ENCODE results near the gene RHOV. TPM values are rescaled to one million over a fixed set of nuclear protein-coding genes. Genes with fewer than 3 reads are reported as not detected.

The RHOV gene
- total RNA-seq, 1 donor from 2014 or later, result 0.12 TPM

GRCh38 chr15:40831861-40832260 is 42.2 kb downstream of the RHOV start:
- H3K9me3 Mint-ChIP-seq (ENCODE audit: low read depth), result no peaks in the 10 kb centered on the region
- H3K27me3 Mint-ChIP-seq (ENCODE audit: low read depth), result peaks cover 6% of the 10 kb centered on the region
- TF ChIP-seq CTCF (IDR thresholded peaks at IDR 0.05), result no peak
- H3K36me3 Mint-ChIP-seq (ENCODE audit: low read depth), result no peaks in the 10 kb centered on the region
- H3K4me1 Mint-ChIP-seq (ENCODE audit: low read depth), result peaks cover 7% of the 10 kb centered on the region
- no peak overlapping the region for H3K4me3 Mint-ChIP-seq (ENCODE audit: unreplicated experiment)
- peak; percentile 32 for DNase-seq (ENCODE audit: low spot score)
- no peak overlapping the region for H3K27ac Mint-ChIP-seq (ENCODE audit: unreplicated experiment)

DNA sequence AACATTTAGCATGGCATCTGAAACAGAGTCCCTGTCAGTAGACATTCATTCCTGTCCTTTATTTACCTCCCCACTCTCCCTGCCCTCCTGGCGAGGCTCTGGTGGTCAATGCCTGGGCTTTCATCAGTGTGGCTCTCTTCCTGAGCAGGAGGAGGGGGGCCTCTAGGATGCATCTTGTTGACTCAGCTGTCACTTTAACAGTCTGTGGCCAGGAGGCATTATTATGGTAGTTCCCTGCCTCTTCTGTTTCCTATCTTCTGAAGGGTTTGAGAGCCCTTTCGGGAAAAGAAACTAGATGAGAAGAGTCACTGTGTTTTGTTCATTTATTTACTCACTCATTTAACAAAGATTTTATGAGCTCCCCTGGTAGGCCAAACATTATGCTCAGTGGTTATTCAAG is 43.1 kb downstream of the RHOV start:
- no peak for TF ChIP-seq CTCF (IDR thresholded peaks at IDR 0.05)
- no peaks in the 10 kb centered on the region for H3K9me3 Mint-ChIP-seq (ENCODE audit: low read depth)
- no peaks in the 10 kb centered on the region for H3K36me3 Mint-ChIP-seq (ENCODE audit: low read depth)
- DNase-seq (ENCODE audit: low spot score), result no peak
- no peak overlapping the region for H3K27ac Mint-ChIP-seq (ENCODE audit: unreplicated experiment)
- peaks cover 8% of the 10 kb centered on the region for H3K27me3 Mint-ChIP-seq (ENCODE audit: low read depth)
- no peak overlapping the region for H3K4me3 Mint-ChIP-seq (ENCODE audit: unreplicated experiment)
- peaks cover 7% of the 10 kb centered on the region for H3K4me1 Mint-ChIP-seq (ENCODE audit: low read depth)

GRCh38 chr15:40829115-40829514 is 44.9 kb downstream of the RHOV start:
- H3K27me3 Mint-ChIP-seq (ENCODE audit: low read depth), result peaks cover 8% of the 10 kb centered on the region
- H3K9me3 Mint-ChIP-seq (ENCODE audit: low read depth), result no peaks in the 10 kb centered on the region
- H3K27ac Mint-ChIP-seq (ENCODE audit: unreplicated experiment), result no peak overlapping the region
- no peaks in the 10 kb centered on the region for H3K36me3 Mint-ChIP-seq (ENCODE audit: low read depth)
- DNase-seq (ENCODE audit: low spot score), result no peak
- H3K4me3 Mint-ChIP-seq (ENCODE audit: unreplicated experiment), result no peak overlapping the region
- H3K4me1 Mint-ChIP-seq (ENCODE audit: low read depth), result peaks cover 3% of the 10 kb centered on the region
- TF ChIP-seq CTCF (IDR thresholded peaks at IDR 0.05), result no peak

GRCh38 chr15:40828447-40829036 is 45.5 kb downstream of the RHOV start, which contains the start of gene PPP1R14D:
Gene PPP1R14D, minus strand, starts transcription at chr15:40828708. Its CDS starts 67 bp downstream, at chr15:40828641.
- Mint-ChIP-seq H3K36me3 (ENCODE audit: low read depth) (no peaks in the 10 kb centered on the region), H3K27me3 (ENCODE audit: low read depth) (peaks cover 8% of the 10 kb centered on the region), H3K4me3 (ENCODE audit: unreplicated experiment) (no peak within 1 kb of the TSS), H3K27ac (ENCODE audit: unreplicated experiment) (no peak within 1 kb of the TSS), H3K4me1 (ENCODE audit: low read depth) (peaks cover 3% of the 10 kb centered on the region), H3K9me3 (ENCODE audit: low read depth) (no peaks in the 10 kb centered on the region)
- peak; percentile 66 for DNase-seq (ENCODE audit: low spot score)
- no peak for TF ChIP-seq CTCF (IDR thresholded peaks at IDR 0.05)

DNA sequence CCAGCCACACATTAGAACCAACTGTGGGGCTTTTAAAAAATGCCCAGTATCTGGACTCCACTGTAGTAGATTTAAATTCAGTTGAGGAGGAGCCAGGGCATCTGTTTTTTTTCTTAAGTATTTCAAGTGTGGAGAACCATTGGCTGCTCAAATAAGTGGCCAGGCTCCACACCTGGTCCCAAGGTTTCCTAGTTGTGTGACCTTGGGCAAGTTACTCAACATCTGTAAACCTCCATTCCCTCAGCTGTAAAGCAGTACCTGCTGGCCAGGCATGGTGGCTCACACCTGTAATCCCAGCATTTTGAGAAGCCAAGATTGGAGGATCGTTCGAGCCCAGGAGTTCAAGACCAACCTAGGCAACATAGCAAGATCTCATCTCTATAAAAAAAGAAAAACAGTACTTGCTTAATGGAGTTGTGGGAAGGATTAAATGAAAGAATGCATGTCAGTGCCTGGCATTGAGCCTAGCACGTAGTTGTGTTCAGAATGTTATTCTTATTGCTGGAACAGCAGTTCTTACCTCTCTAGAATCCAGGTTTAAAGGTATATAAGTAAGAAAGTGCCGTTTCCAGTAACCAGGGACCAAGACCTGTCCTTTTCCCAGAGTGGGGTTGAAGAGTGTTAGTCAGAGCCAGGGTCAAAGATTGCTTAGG is 47.5 kb downstream of the RHOV start:
- H3K36me3 Mint-ChIP-seq (ENCODE audit: low read depth), result no peaks in the 10 kb centered on the region
- no peak overlapping the region for H3K4me3 Mint-ChIP-seq (ENCODE audit: unreplicated experiment)
- H3K4me1 Mint-ChIP-seq (ENCODE audit: low read depth), result peaks cover 3% of the 10 kb centered on the region
- H3K27ac Mint-ChIP-seq (ENCODE audit: unreplicated experiment), result no peak overlapping the region
- peaks cover 8% of the 10 kb centered on the region for H3K27me3 Mint-ChIP-seq (ENCODE audit: low read depth)
- DNase-seq (ENCODE audit: low spot score), result no peak
- H3K9me3 Mint-ChIP-seq (ENCODE audit: low read depth), result no peaks in the 10 kb centered on the region
- no peak for TF ChIP-seq CTCF (IDR thresholded peaks at IDR 0.05)

Measured in chondrocyte (in vitro differentiated cells).